Fibroblast of lung (primary cell): ENCODE data around the gene TMEM242. TPM values are rescaled to one million over a fixed set of nuclear protein-coding genes. Genes with fewer than 3 reads are reported as not detected.

Source experiments
- DNase-seq, 2 donors: peaks; one replicate each; pipeline versions ENCODE4 v3.0.0 to v3.0.0-alpha.2; 2010; ENCODE audit warnings: low read depth in 2 of 2
- H2AFZ ChIP-seq: 2 replicates; pipeline ENCODE4 v1.5.1; 2012; ENCODE audit warnings: low read length, control low read depth, inconsistent platforms
- H3K27ac ChIP-seq: 2 replicates; pipeline ENCODE4 v1.5.1; 2011; ENCODE audit warnings: low read length, control low read depth; ENCODE audit not compliant: insufficient read depth
- H3K27me3 ChIP-seq: 2 replicates; pipeline ENCODE4 v1.5.1; 2011; ENCODE audit warnings: mild to moderate bottlenecking, low read length; ENCODE audit not compliant: control insufficient read depth, insufficient read depth
- H3K36me3 ChIP-seq: 2 replicates; pipeline ENCODE4 v1.5.1; 2011; ENCODE audit warnings: low read length; ENCODE audit not compliant: control insufficient read depth, insufficient read depth
- H3K4me1 ChIP-seq: 2 replicates; pipeline ENCODE4 v1.5.1; 2011; ENCODE audit warnings: low read length; ENCODE audit not compliant: control insufficient read depth, insufficient read depth; ENCODE audit errors: extremely low read depth
- H3K4me2 ChIP-seq: 2 replicates; pipeline ENCODE4 v1.5.1; 2011; ENCODE audit warnings: low read length, control low read depth; ENCODE audit not compliant: insufficient read depth; ENCODE audit errors: extremely low read depth
- H3K4me3 ChIP-seq, 4 experiments: fragments of 200-600 bp in 1 of 4; sonication (generic) in 1 of 4; replicated peaks in 1 of 4; 2 replicates each; pipeline ENCODE4 v1.5.1; 2011 to 2016; ENCODE audit warnings: low read length in 4 of 4, low read depth in 3 of 4, mild to moderate bottlenecking in 3 of 4, control low read depth in 2 of 4, inconsistent platforms in 1 of 4, mixed read lengths in 1 of 4; ENCODE audit not compliant: insufficient read depth in 1 of 4; ENCODE audit errors: control extremely low read depth in 1 of 4
- H3K79me2 ChIP-seq: 2 replicates; pipeline ENCODE4 v1.5.1; 2012; ENCODE audit warnings: mild to moderate bottlenecking, low read length, inconsistent platforms; ENCODE audit not compliant: control insufficient read depth, insufficient read depth
- H3K9ac ChIP-seq: 2 replicates; pipeline ENCODE4 v1.5.1; 2011; ENCODE audit warnings: mild to moderate bottlenecking, low read length, control low read depth; ENCODE audit not compliant: insufficient read depth
- H3K9me3 ChIP-seq: 2 replicates; pipeline ENCODE4 v1.5.1; 2012; ENCODE audit warnings: low read depth, low read length; ENCODE audit not compliant: control insufficient read depth, insufficient read depth
- H4K20me1 ChIP-seq: 2 replicates; pipeline ENCODE4 v1.5.1; 2011; ENCODE audit warnings: low read length; ENCODE audit not compliant: control insufficient read depth, insufficient read depth; ENCODE audit errors: extremely low read depth
- EZH2 ChIP-seq: IDR thresholded peaks from 2 replicates; pipeline ENCODE4 v1.5.1; 2012; ENCODE audit warnings: low read length, control low read depth, mild to moderate bottlenecking; ENCODE audit errors: missing control alignments
- polyA plus RNA-seq, 2 donors: library from polyadenylated mRNA; depleted of rRNA in 1 of 2; stranded (reverse) in 1 of 2; unstranded in 1 of 2; fragments of >200 nt; gene quantifications; 2 replicates each; pipeline ENCODE4 v1.2.1, GENCODE V29; 2011 to 2012; ENCODE audit warnings: missing spikeins in 1 of 2
- total RNA-seq: library from RNA; depleted of rRNA; stranded (reverse); fragments of >200 nt; gene quantifications from 2 replicates; pipeline ENCODE4 v1.2.1, GENCODE V29; 2014
- TF ChIP-seq, protein P1 (sequence below), 2 donors: IDR thresholded peaks in 1 of 2; conservative IDR thresholded peaks in 1 of 2; 1 replicate in 1 of 2; 2 replicates in 1 of 2; pipeline ENCODE4 v1.5.1; 2011 to 2012; ENCODE audit warnings: low read length in 2 of 2, control low read depth in 1 of 2, inconsistent platforms in 1 of 2, low read depth in 1 of 2, mild to moderate bottlenecking in 1 of 2

TMEM242 gene
- total and polyA plus RNA-seq, 2 donors (not counting 1 experiment from before 2014, with no cell fraction given): 7.3 to 7.8 TPM

DNA sequence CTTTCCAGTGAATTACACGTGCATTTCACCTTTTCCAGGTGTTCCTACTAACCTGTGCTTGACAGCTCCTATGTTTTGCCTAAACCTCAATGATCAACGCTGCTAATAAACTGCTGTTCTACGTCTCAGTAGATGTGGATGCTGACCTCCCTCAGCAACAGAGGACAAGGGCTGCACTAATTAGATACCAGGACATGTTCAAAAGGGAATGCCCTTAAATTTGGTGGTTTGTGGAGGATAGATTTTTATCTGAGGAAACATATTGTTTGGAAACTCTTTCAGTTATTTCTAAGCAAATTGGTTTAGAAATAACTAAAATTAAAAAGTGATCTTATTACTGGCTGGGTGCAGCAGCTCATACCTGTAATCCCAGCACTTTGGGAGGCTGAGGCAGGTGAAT is 38.6 kb upstream of the TMEM242 start:
- H3K9ac ChIP-seq: no peak overlapping the region
- no peak overlapping the region for H3K27ac ChIP-seq
- no peaks in the 10 kb centered on the region for H4K20me1 ChIP-seq
- TF ChIP-seq EZH2: no peak
- TF ChIP-seq, protein P1, sequence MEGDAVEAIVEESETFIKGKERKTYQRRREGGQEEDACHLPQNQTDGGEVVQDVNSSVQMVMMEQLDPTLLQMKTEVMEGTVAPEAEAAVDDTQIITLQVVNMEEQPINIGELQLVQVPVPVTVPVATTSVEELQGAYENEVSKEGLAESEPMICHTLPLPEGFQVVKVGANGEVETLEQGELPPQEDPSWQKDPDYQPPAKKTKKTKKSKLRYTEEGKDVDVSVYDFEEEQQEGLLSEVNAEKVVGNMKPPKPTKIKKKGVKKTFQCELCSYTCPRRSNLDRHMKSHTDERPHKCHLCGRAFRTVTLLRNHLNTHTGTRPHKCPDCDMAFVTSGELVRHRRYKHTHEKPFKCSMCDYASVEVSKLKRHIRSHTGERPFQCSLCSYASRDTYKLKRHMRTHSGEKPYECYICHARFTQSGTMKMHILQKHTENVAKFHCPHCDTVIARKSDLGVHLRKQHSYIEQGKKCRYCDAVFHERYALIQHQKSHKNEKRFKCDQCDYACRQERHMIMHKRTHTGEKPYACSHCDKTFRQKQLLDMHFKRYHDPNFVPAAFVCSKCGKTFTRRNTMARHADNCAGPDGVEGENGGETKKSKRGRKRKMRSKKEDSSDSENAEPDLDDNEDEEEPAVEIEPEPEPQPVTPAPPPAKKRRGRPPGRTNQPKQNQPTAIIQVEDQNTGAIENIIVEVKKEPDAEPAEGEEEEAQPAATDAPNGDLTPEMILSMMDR (conservative IDR thresholded peaks at IDR 0.05 in 1 of 2, IDR thresholded peaks at IDR 0.05 in 1 of 2; ENCODE audit: low read depth in 1 of 2, low read length in 2 of 2): no peak
- no peaks in the 10 kb centered on the region for H3K36me3 ChIP-seq
- no peak overlapping the region for H3K4me3 ChIP-seq
- H3K4me1 ChIP-seq: no peaks in the 10 kb centered on the region
- H3K27me3 ChIP-seq: no peaks in the 10 kb centered on the region
- H3K79me2 ChIP-seq: no peaks in the 10 kb centered on the region
- no peak overlapping the region for H2AFZ ChIP-seq
- no peaks in the 10 kb centered on the region for H3K9me3 ChIP-seq
- DNase-seq: no peak
- H3K4me2 ChIP-seq: no peak overlapping the region

DNA sequence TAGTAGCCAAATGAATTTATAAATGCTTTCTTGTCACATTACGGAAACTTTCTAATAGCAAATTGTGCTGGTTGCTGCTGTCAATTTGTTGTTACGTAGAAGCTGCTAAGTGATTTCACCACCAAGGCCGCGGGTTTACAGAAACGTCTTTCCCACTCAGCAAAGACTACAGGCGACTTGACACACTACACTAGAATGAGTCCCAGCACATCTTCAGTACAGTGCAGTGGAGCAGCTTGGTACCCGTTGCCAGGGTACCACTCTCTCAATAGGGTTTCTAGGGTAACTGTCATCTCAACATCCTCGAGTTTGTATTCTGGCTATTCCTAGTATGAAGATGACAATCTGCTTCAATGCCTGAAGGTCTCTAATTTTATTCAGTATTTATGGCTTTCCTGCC is 35.0 kb upstream of the TMEM242 start:
- Histone ChIP-seq H3K36me3 (no peaks in the 10 kb centered on the region), H3K9ac (no peak overlapping the region), H3K9me3 (no peaks in the 10 kb centered on the region), H3K4me3 (no peak overlapping the region), H3K4me2 (no peak overlapping the region), H3K79me2 (no peaks in the 10 kb centered on the region), H3K4me1 (no peaks in the 10 kb centered on the region), H4K20me1 (no peaks in the 10 kb centered on the region), H2AFZ (no peak overlapping the region), H3K27me3 (no peaks in the 10 kb centered on the region), H3K27ac (no peak overlapping the region)
- TF ChIP-seq, protein P1 (conservative IDR thresholded peaks at IDR 0.05 in 1 of 2, IDR thresholded peaks at IDR 0.05 in 1 of 2; ENCODE audit: low read depth in 1 of 2, low read length in 2 of 2): no peak
- no peak for TF ChIP-seq EZH2
- DNase-seq: no peak

- H3K4me1 ChIP-seq: no peaks in the 10 kb centered on the region
- H4K20me1 ChIP-seq: no peaks in the 10 kb centered on the region
- no peak overlapping the region for H3K4me2 ChIP-seq
- H3K9me3 ChIP-seq: no peaks in the 10 kb centered on the region
- H3K4me3 ChIP-seq: no peak overlapping the region
- no peaks in the 10 kb centered on the region for H3K36me3 ChIP-seq
- H3K27me3 ChIP-seq: peaks cover 10% of the 10 kb centered on the region
- TF ChIP-seq, protein P1 (conservative IDR thresholded peaks at IDR 0.05 in 1 of 2, IDR thresholded peaks at IDR 0.05 in 1 of 2; ENCODE audit: low read depth in 1 of 2, low read length in 2 of 2): no peak
- no peak for TF ChIP-seq EZH2
- H2AFZ ChIP-seq: no peak overlapping the region
- H3K27ac ChIP-seq: no peak overlapping the region
- H3K79me2 ChIP-seq: no peaks in the 10 kb centered on the region
- DNase-seq: peak in 1 of 2 donors; percentile 4
- H3K9ac ChIP-seq: no peak overlapping the region
Measured at GRCh38 chr6:157346373-157346772, 23.1 kb upstream of the TMEM242 start.
